HepG2 (cell line): ENCODE results near the gene ZC3H4. TPM values are rescaled to one million over a fixed set of nuclear protein-coding genes. Genes with fewer than 3 reads are reported as not detected.
A peak's percentile ranks its signal among the peaks of the same experiment; 100 is the strongest.

Experiments
- DPF2 ChIP-seq: sonication (generic); formaldehyde crosslinking; IDR thresholded peaks from 2 replicates; pipeline ENCODE4 v1.4.0; 2020; ENCODE audit warnings: mild to moderate bottlenecking, low read depth, missing genetic modification reagents, borderline replicate concordance
- FOXJ3 ChIP-seq: sonication (generic); formaldehyde crosslinking; IDR thresholded peaks from 2 replicates; pipeline ENCODE4 v1.4.0; 2020; ENCODE audit warnings: missing genetic modification reagents, mild to moderate bottlenecking, borderline replicate concordance
- HIC2 ChIP-seq: sonication (generic); formaldehyde crosslinking; IDR thresholded peaks from 2 replicates; pipeline ENCODE4 v1.9.0; 2022; ENCODE audit warnings: low read depth, missing genetic modification reagents
- HNF1A ChIP-seq, 2 experiments: sonication (generic) in 1 of 2; formaldehyde crosslinking in 1 of 2; IDR thresholded peaks; 2 replicates each; pipeline versions ENCODE4 v1.4.0 to v1.6.1; 2016 to 2020; ENCODE audit warnings: borderline replicate concordance in 1 of 2, low read depth in 1 of 2, mild to moderate bottlenecking in 1 of 2, missing genetic modification reagents in 1 of 2
- HNRNPK ChIP-seq: fragments of 200-400 bp; formaldehyde crosslinking; IDR thresholded peaks from 2 replicates; pipeline ENCODE4 v1.6.1; 2018; ENCODE audit warnings: low read length, low read depth, moderate library complexity, mild to moderate bottlenecking; ENCODE audit not compliant: poor library complexity, severe bottlenecking
- PAXIP1 ChIP-seq: sonication (generic); formaldehyde crosslinking; conservative IDR thresholded peaks from 2 replicates; pipeline ENCODE4 v1.4.0; 2020; ENCODE audit warnings: mild to moderate bottlenecking, missing genetic modification reagents, moderate library complexity
- PPARG ChIP-seq: conservative IDR thresholded peaks from 2 replicates; pipeline ENCODE4 v1.6.1; 2016; ENCODE audit warnings: missing biosample characterization, missing genetic modification reagents
- RFXAP ChIP-seq: sonication (generic); formaldehyde crosslinking; IDR thresholded peaks from 2 replicates; pipeline ENCODE4 v1.4.0; 2020; ENCODE audit warnings: missing genetic modification reagents, borderline replicate concordance
- SMC3 ChIP-seq: IDR thresholded peaks from 2 replicates; pipeline ENCODE4 v1.6.1; 2011; ENCODE audit warnings: low read length, improper control_type of control experiment
- SOX13 ChIP-seq, 3 experiments: fragments of 450-650 bp in 1 of 3; sonication (generic) in 1 of 3; formaldehyde crosslinking in 1 of 3; IDR thresholded peaks in 2 of 3; conservative IDR thresholded peaks in 1 of 3; 2 replicates each; pipeline versions ENCODE4 v1.5.0 to v1.6.1; 2016 to 2020; ENCODE audit warnings: antibody characterized with exemption in 1 of 3, mild to moderate bottlenecking in 1 of 3, missing compliant biosample characterization in 1 of 3, missing genetic modification reagents in 1 of 3, moderate library complexity in 1 of 3
- SOX5 ChIP-seq: IDR thresholded peaks from 2 replicates; pipeline ENCODE4 v1.6.1; 2016; ENCODE audit warnings: borderline replicate concordance
- TFAP4 ChIP-seq: sonication (generic); IDR thresholded peaks from 2 replicates; pipeline ENCODE4 v1.6.1; 2016; ENCODE audit warnings: low read depth, borderline replicate concordance
- ZC3H13 ChIP-seq: sonication (generic); formaldehyde crosslinking; IDR thresholded peaks from 2 replicates; pipeline ENCODE4 v1.8.1; 2023; ENCODE audit warnings: mild to moderate bottlenecking, missing genetic modification reagents, moderate library complexity
- ZFP37 ChIP-seq: sonication (generic); formaldehyde crosslinking; IDR thresholded peaks from 2 replicates; pipeline ENCODE4 v1.4.0; 2020; ENCODE audit warnings: missing genetic modification reagents, borderline replicate concordance
- ZNF530 ChIP-seq: sonication (generic); formaldehyde crosslinking; IDR thresholded peaks from 2 replicates; pipeline ENCODE4 v1.5.0; 2020; ENCODE audit warnings: low read depth, mild to moderate bottlenecking, missing genetic modification reagents
- ZNF614 ChIP-seq: IDR thresholded peaks from 2 replicates; pipeline ENCODE4 v1.6.1; 2018; ENCODE audit warnings: missing biosample characterization, missing genetic modification reagents, inconsistent platforms, borderline replicate concordance
- ZNF841 ChIP-seq: sonication (generic); formaldehyde crosslinking; IDR thresholded peaks from 2 replicates; pipeline ENCODE4 v1.8.1; 2023; ENCODE audit warnings: missing genetic modification reagents, borderline replicate concordance
- ZNF883 ChIP-seq: sonication (generic); formaldehyde crosslinking; IDR thresholded peaks from 2 replicates; pipeline ENCODE4 v1.5.1; 2020; ENCODE audit warnings: mild to moderate bottlenecking, missing genetic modification reagents; ENCODE audit errors: not compliant biosample characterization
- polyA plus RNA-seq, 8 experiments: library from polyadenylated mRNA; depleted of rRNA in 3 of 8; stranded (reverse) in 7 of 8; unstranded in 1 of 8; fragments of >200 nt; fragmentation: Illumina TruSeq in 4 of 8; extraction: Trizol in 4 of 8; gene quantifications; 2 replicates each; pipeline versions ENCODE4 v1.2.1 to v1.2.3, GENCODE V29; 2011 to 2016; ENCODE audit warnings: low read depth in 4 of 8, missing spikeins in 1 of 8, mixed read lengths in 1 of 8; ENCODE audit not compliant: insufficient read depth in 1 of 8
- total RNA-seq, 5 experiments: library from RNA; depleted of rRNA; stranded (reverse); fragments of >200 nt; fragmentation: Illumina TruSeq; extraction: Trizol; gene quantifications; 2 replicates each; pipeline ENCODE4 v1.2.3, GENCODE V29; 2016; ENCODE audit warnings: low read depth in 1 of 5

ZC3H4 gene
- total and polyA plus RNA-seq, 2 of the 13 experiments (the other 11 are each of a cell fraction or from before 2014, with no cell fraction given): 1.8 to 10.7 TPM

- TF ChIP-seq SMC3: no peak
- no peak for TF ChIP-seq ZNF530 (CRISPR knock-in tag)
- peak; percentile 53; the same call in 1 of the 2 replicates for TF ChIP-seq SOX13 (IDR thresholded peaks at IDR 0.05)
- TF ChIP-seq SOX13 (CRISPR knock-in tag; conservative IDR thresholded peaks at IDR 0.05 in 1 of 2, IDR thresholded peaks at IDR 0.05 in 1 of 2): peak in 1 of 2 experiments; percentile 91; a peak in 2 of 4 replicates
- TF ChIP-seq FOXJ3 (CRISPR knock-in tag): no peak
- peak; percentile 77; the same call in 1 of the 2 replicates for TF ChIP-seq TFAP4
- TF ChIP-seq ZC3H13 (CRISPR knock-in tag): peak; percentile 37; the same call in 1 of the 2 replicates
- no peak for TF ChIP-seq HNRNPK
- TF ChIP-seq ZNF614 (CRISPR knock-in tag): peak; percentile 16; the same call in 1 of the 2 replicates
- TF ChIP-seq PPARG: peak; percentile 76
- TF ChIP-seq ZNF883 (CRISPR knock-in tag): no peak
- TF ChIP-seq DPF2 (CRISPR knock-in tag): peak; percentile 28; the same call in 1 of the 2 replicates
- no peak for TF ChIP-seq HIC2
- TF ChIP-seq ZNF841 (CRISPR knock-in tag): no peak
- no peak for TF ChIP-seq HNF1A (IDR thresholded peaks at IDR 0.05; ENCODE audit: low read depth)
- no peak for TF ChIP-seq HNF1A (CRISPR knock-in tag; IDR thresholded peaks at IDR 0.05; ENCODE audit: borderline replicate concordance)
- TF ChIP-seq ZFP37 (CRISPR knock-in tag): no peak
- peak; percentile 98 for TF ChIP-seq RFXAP
- TF ChIP-seq PAXIP1 (CRISPR knock-in tag): peak; percentile 73
- peak; percentile 64 for TF ChIP-seq SOX5
Measured at GRCh38 chr19:47058621-47059022, 55.0 kb downstream of the ZC3H4 start (continued).
